ENCODE measurements around the gene ADAMTS15.

ADAMTS15 gene

GRCh38 chr11:130483124-130483523, 34.7 kb downstream of the ADAMTS15 start:
- H3K4me3 ChIP-seq (ENCODE audit: low read depth, low read length), result no peak overlapping the region
- DNase-seq (ENCODE audit: low read depth), result no peak
- TF ChIP-seq POLR2A (IDR thresholded peaks at IDR 0.05; ENCODE audit: extremely low read depth, insufficient read length) (no peak), MYC (IDR thresholded peaks at IDR 0.05; ENCODE audit: low read depth, low read length) (no peak), CTCF (IDR thresholded peaks at IDR 0.05; ENCODE audit: low read depth, low read length) (no peak)
- TF ChIP-seq, protein P1, sequence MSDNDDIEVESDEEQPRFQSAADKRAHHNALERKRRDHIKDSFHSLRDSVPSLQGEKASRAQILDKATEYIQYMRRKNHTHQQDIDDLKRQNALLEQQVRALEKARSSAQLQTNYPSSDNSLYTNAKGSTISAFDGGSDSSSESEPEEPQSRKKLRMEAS (IDR thresholded peaks at IDR 0.05; ENCODE audit: low read depth, low read length), result no peak

GRCh38 chr11:130485983-130486382, 37.5 kb downstream of the ADAMTS15 start:
- TF ChIP-seq MYC (IDR thresholded peaks at IDR 0.05; ENCODE audit: low read depth, low read length), result no peak
- DNase-seq (ENCODE audit: low read depth), result no peak
- no peak overlapping the region for H3K4me3 ChIP-seq (ENCODE audit: low read depth, low read length)

DNA sequence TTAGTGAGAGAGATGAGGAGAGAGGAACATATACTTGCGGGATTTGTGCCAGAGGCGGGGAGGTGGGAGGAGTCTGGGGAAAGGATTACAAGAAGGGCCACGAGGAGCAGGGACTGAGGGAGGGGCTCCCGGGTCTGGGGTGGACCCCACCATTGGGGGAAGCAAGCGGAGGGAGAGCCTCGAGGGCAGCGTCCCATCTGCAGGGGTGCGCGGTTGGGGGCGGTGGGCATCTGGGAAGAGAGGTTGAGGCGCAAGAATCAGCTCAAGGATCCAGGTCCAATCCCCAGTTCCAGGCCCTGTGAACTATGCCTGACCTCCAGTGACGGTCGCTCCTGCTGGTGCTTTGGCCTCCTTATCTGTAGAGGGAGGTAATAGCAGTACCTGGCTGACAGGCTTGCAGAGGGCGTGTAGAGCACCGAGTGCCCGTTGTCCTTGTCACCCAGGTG, 38.0 kb downstream of the ADAMTS15 start:
- no peak for TF ChIP-seq MYC (IDR thresholded peaks at IDR 0.05; ENCODE audit: low read depth, low read length)
- TF ChIP-seq, protein P1 (IDR thresholded peaks at IDR 0.05; ENCODE audit: low read depth, low read length), result no peak
- no peak for TF ChIP-seq POLR2A (IDR thresholded peaks at IDR 0.05; ENCODE audit: extremely low read depth, insufficient read length)
- no peak for TF ChIP-seq CTCF (IDR thresholded peaks at IDR 0.05; ENCODE audit: low read depth, low read length)
- no peak overlapping the region for H3K4me3 ChIP-seq (ENCODE audit: low read depth, low read length)
- DNase-seq (ENCODE audit: low read depth), result no peak

DNA sequence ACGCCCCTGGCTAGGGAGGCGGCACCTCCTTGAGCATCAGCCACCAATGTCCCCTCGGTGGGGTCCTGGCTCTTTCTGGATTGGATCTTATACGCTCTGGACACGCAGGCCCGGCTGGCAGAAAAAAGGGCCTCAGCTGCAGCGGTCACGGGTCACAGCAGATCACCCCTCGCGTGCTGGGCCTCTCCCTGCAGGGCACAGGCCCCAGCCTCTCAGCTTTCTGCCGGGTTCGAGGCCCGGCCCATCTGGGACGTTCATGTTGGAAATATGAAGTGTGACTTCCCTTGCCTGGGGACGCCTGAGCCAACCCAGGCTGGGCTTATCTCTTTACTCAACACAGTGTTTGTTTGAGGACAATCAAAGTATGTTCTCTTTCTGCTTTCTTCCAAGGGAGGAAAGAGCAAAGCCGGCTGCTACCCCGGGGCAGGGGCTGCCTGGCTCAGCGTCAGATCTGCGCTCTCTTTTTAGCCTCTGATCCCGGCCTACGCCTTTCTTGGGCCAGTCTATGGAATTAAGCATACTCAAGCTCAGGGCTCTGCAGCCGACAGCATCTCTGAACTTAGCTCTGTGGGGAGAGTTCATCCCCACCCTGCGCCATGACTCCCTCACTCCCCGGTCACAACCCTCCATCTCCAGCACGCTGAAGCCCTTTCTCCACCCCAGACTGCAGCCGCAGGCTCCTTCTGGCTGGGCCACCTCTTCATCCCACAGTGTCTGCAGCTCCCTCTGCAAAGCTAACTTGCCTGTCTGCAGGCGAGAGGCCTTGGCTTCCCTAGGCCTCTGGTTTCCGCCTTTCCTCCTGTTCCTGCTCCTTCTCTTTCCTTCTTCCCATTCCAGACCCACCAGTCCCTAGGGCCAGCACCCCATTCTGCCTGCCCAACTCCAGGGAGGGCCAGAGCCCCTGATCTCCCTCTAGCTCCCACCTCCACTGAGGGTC, 38.8 kb downstream of the ADAMTS15 start:
- TF ChIP-seq CTCF (IDR thresholded peaks at IDR 0.05; ENCODE audit: low read depth, low read length), result no peak
- no peak for TF ChIP-seq MYC (IDR thresholded peaks at IDR 0.05; ENCODE audit: low read depth, low read length)
- no peak for TF ChIP-seq POLR2A (IDR thresholded peaks at IDR 0.05; ENCODE audit: extremely low read depth, insufficient read length)
- TF ChIP-seq, protein P1 (IDR thresholded peaks at IDR 0.05; ENCODE audit: low read depth, low read length), result no peak
- no peak for DNase-seq (ENCODE audit: low read depth)
- no peak overlapping the region for H3K4me3 ChIP-seq (ENCODE audit: low read depth, low read length)

DNA sequence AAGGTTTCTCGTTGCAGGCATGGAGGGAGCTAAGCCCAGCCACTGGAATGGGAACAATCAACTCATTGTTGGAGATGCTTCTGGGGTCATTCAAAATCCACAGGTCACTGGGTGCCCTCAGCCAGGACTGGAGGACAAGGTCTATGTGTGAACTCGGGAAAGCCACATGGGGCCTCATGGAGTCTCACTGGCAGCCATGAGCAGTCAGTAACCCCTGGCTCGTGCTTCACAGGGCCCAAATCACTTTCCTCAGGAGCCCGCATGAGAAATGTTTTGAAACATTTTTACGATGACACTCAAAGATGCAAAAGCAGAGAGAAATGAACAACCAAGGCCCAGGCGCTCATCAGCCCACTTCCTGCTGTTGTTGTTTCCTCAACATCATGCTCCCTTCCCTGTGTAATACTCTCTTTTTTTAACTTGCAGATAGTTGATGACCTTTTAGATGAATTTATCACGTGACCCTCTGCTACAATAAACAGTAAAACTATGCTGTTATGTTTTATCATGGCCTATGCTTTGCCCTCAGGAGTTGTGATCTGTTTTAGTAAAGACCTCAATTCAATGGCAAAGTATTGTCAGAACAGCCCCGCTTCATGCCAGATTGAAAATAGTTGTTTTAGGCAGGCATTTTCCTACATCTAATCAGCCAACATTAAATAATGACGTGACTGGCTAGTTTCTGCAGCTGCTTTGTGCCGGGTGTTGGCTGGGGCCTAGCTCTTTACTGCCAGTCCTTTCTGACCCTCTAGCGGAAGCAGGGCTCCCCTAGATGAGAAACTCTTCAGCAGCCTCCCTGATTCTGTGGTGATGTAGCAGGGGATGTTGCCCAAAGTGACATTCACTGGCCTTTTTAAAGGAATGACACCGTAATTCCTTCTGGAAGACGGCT, 39.7 kb downstream of the ADAMTS15 start:
- DNase-seq (ENCODE audit: low read depth), result peak; percentile 30
- no peak overlapping the region for H3K4me3 ChIP-seq (ENCODE audit: low read depth, low read length)
- TF ChIP-seq MYC (IDR thresholded peaks at IDR 0.05; ENCODE audit: low read depth, low read length) (no peak), CTCF (IDR thresholded peaks at IDR 0.05; ENCODE audit: low read depth, low read length) (no peak), POLR2A (IDR thresholded peaks at IDR 0.05; ENCODE audit: extremely low read depth, insufficient read length) (no peak)
- TF ChIP-seq, protein P1 (IDR thresholded peaks at IDR 0.05; ENCODE audit: low read depth, low read length), result no peak

Measured in NB4 (cell line).